ENCODE results near the gene FOSL1.
"Not testable (repeated sequence)": the region's sequence is repeated elsewhere in the genome, so short reads cannot be mapped to it uniquely, and the experiment has no call there.

FOSL1 gene

DNA sequence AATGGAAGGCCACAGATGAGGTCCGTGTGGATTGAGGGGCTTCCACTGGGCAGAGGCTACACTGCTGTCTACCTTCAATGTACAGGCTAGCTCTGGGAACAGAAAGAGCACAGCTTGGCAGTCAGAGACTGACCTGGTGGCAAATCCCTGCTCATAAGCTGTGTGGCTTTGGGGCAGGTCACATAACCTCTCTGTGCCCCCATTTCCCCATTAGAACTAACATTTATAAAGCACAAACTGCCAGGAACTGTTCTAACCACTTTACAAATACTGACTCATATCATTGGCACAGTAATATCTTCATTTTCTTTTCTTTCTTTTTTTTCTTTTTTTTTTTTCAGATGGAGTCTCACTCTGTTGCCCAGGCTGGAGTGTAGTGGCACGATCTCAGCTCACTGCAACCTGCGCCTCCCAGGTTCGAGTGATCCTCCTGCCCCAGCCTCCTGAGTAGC lies 3.1 kb downstream of the FOSL1 start:
- no peak for DNase-seq (ENCODE audit: low spot score in 2 of 2)
- Mint-ChIP-seq H3K4me3 (no peak overlapping the region), H3K27ac (no peak overlapping the region), H3K36me3 (no peaks in the 10 kb centered on the region), H3K4me1 (peaks cover 21% of the 10 kb centered on the region), H3K27me3 (peaks cover 2% of the 10 kb centered on the region), H3K9me3 (no peaks in the 10 kb centered on the region)
- ATAC-seq (ENCODE audit: low read depth): no peak

GRCh38 chr11:65896034-65896999 lies 3.9 kb downstream of the FOSL1 start:
- Mint-ChIP-seq H3K27ac (peak overlapping the region; percentile 35), H3K36me3 (no peaks in the 10 kb centered on the region), H3K4me3 (no peak overlapping the region), H3K4me1 (peaks cover 23% of the 10 kb centered on the region), H3K9me3 (no peaks in the 10 kb centered on the region), H3K27me3 (peaks cover 1% of the 10 kb centered on the region)
- ATAC-seq (ENCODE audit: low read depth) (no peak), DNase-seq (ENCODE audit: low spot score in 2 of 2) (no peak)

DNA sequence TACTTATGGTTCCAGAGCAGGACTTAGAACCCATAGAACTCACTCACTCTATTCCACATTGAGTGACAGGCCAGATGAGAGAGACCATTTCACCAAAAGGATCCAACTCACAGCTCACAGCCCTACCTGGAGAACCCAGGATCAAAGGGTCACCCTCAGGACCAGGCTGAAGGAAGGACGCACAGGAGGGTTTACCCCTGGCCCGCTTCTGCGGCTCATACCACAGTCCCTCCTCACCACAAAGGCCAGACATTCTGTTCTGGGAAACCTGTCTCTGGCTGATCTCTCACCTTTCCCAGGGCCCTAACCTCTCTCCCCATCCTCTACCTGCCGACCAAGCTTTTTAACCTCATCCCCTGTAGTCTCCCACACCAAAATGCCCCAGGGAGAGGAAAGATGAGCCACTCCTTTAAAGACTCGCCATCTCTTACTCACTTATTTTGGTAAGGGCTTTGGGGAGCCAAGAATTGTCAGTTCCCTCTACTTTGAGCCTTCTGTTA lies 4.7 kb downstream of the FOSL1 start:
- H3K36me3 Mint-ChIP-seq: no peaks in the 10 kb centered on the region
- H3K9me3 Mint-ChIP-seq: no peaks in the 10 kb centered on the region
- H3K27me3 Mint-ChIP-seq: peaks cover 1% of the 10 kb centered on the region
- peak overlapping the region; percentile 55 for H3K4me3 Mint-ChIP-seq
- DNase-seq (ENCODE audit: low spot score in 2 of 2) (no peak), ATAC-seq (ENCODE audit: low read depth) (no peak)
- peaks cover 22% of the 10 kb centered on the region for H3K4me1 Mint-ChIP-seq
- H3K27ac Mint-ChIP-seq: peak overlapping the region; percentile 35

GRCh38 chr11:65894034-65894591 lies 6.1 kb downstream of the FOSL1 start:
- peak overlapping the region; percentile 87 for H3K27ac Mint-ChIP-seq
- ATAC-seq (ENCODE audit: low read depth): no peak
- no peaks in the 10 kb centered on the region for H3K36me3 Mint-ChIP-seq
- H3K4me3 Mint-ChIP-seq: peak overlapping the region; percentile 78
- H3K4me1 Mint-ChIP-seq: peaks cover 31% of the 10 kb centered on the region
- H3K27me3 Mint-ChIP-seq: peaks cover 1% of the 10 kb centered on the region
- DNase-seq (ENCODE audit: low spot score in 2 of 2): no peak
- H3K9me3 Mint-ChIP-seq: no peaks in the 10 kb centered on the region

GRCh38 chr11:65892661-65893317 lies 7.4 kb downstream of the FOSL1 start:
- Mint-ChIP-seq H3K4me3 (peak overlapping the region; percentile 88), H3K36me3 (no peaks in the 10 kb centered on the region), H3K9me3 (no peaks in the 10 kb centered on the region), H3K27me3 (no peaks in the 10 kb centered on the region), H3K27ac (peak overlapping the region; percentile 43), H3K4me1 (peaks cover 36% of the 10 kb centered on the region)
- ATAC-seq (ENCODE audit: low read depth): no peak
- DNase-seq (ENCODE audit: low spot score in 2 of 2): no peak

GRCh38 chr11:65892137-65892540 lies 8.0 kb downstream of the FOSL1 start:
- peak overlapping the region; percentile 88 for H3K4me3 Mint-ChIP-seq
- not testable (repeated sequence) for H3K36me3 Mint-ChIP-seq; H3K27me3 Mint-ChIP-seq; DNase-seq (ENCODE audit: low spot score in 2 of 2); ATAC-seq (ENCODE audit: low read depth); H3K9me3 Mint-ChIP-seq
- H3K4me1 Mint-ChIP-seq: peaks cover 41% of the 10 kb centered on the region
- H3K27ac Mint-ChIP-seq: peak overlapping the region; percentile 43

- peaks cover 2% of the 10 kb centered on the region for H3K36me3 Mint-ChIP-seq
- H3K4me3 Mint-ChIP-seq: peak overlapping the region; percentile 88
- ATAC-seq (ENCODE audit: low read depth) (no peak), DNase-seq (ENCODE audit: low spot score in 2 of 2) (no peak)
- H3K27ac Mint-ChIP-seq: peak overlapping the region; percentile 43
- peaks cover 45% of the 10 kb centered on the region for H3K4me1 Mint-ChIP-seq
- H3K9me3 Mint-ChIP-seq: no peaks in the 10 kb centered on the region
- no peaks in the 10 kb centered on the region for H3K27me3 Mint-ChIP-seq
Observed at GRCh38 chr11:65891219-65892136, 8.7 kb downstream of the FOSL1 start.

DNA sequence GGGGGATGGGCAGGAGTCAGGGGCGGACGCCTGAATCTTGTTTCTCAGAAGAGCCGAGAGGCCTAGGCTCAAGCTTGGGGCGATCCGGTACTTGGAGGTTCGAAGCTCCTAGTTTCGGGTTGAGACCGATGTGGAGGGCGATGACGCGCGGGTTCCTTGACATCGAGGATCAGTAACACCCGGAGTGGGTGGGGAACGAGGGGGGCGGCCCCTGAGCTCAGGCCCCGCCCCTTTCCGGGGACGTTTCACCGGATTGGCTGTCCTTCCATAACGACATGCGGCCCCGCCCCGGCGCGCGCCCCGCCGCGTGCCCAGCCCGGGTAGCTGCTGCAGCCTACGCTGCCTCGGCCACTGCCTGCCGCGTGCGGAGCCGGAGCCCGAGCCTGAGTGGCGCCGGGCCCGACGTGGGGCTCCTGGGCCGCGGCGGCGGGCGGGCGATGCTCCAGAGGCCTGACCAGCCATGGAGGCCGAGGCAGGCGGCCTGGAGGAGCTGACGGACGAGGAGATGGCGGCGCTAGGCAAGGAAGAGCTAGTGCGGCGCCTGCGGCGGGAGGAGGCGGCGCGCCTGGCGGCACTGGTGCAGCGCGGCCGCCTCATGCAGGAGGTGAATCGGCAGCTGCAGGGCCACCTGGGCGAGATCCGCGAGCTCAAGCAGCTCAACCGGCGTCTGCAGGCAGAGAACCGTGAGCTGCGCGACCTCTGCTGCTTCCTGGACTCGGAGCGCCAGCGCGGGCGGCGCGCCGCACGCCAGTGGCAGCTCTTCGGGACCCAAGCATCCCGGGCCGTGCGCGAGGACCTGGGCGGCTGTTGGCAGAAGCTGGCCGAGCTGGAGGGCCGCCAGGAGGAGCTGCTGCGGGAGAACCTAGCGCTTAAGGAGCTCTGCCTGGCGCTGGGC lies 9.6 kb downstream of the FOSL1 start, which contains the start of gene CCDC85B:
Gene CCDC85B (plus strand): TSS at position 350 of the 895 bp plus-strand sequence. CDS start 111 bp downstream, at position 461.
- peak within 1 kb of the TSS; percentile 88 for H3K4me3 Mint-ChIP-seq
- no peaks in the 10 kb centered on the region for H3K9me3 Mint-ChIP-seq
- no peaks in the 10 kb centered on the region for H3K27me3 Mint-ChIP-seq
- ATAC-seq (ENCODE audit: low read depth): peak; percentile 73
- peaks cover 3% of the 10 kb centered on the region for H3K36me3 Mint-ChIP-seq
- H3K27ac Mint-ChIP-seq: peak within 1 kb of the TSS; percentile 87
- DNase-seq (ENCODE audit: low spot score in 2 of 2): peak; percentile 98
- peaks cover 48% of the 10 kb centered on the region for H3K4me1 Mint-ChIP-seq

DNA sequence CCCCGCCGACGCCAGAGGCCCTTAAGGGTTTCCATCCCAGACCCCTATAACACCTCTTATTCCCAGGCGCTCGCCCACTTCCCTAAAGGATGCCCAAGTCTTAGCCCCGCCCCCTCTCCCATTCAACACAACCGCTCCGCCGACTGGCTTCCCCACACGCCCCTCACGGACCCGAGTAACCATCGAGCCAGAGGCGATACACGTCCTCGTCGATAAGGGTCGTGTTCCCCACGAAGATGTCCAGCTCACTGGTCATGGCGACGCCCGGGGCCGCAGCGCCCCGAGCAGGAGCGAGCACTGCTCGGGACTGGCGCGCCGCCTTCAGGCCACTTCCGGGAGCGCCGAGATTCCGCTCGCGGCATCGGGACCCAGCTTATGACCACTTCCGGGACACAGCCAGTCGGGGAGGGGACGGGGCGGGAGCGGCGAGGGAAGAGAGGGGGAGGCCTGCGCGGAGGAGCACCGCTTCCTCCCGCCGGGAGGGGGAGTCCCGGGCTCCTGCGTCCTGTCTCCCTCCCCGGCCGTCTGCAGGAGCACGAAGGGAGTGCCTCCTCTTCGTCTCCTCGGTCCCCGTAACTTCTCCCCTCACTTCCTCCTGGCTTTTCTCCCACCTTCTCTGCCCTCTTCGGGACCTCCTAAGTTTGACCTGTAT lies 11.9 kb downstream of the FOSL1 start, which contains the start of gene FIBP:
Gene FIBP (minus strand): TSS at position 309 of the 652 bp plus-strand sequence. CDS start 53 bp downstream, at position 256.
- peak; percentile 52 for ATAC-seq (ENCODE audit: low read depth)
- H3K36me3 Mint-ChIP-seq: peaks cover 11% of the 10 kb centered on the region

DNA sequence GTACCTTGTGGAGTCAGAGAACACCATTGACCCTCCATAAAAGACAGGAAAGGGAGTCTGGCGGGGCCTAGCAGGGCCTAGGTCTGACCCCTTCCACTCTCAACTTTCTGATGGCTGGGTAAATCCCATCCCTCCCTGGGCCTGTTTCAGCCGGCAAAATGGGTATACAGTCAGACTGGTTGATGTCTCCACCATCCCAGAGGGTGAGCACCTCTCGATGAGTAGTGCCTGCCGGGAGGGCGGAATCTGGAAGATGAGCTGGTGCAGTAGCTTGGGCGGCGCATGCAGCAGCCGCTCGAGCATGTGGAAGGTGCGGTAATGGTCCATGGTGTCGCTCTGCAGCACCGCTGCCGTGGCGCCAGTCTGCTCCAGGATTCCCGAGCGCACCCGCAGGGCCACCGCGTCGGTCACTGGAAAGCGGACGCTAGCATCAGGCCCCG lies 12.4 kb downstream of the FOSL1 start:
- peaks cover 47% of the 10 kb centered on the region for H3K4me1 Mint-ChIP-seq
- peaks cover 11% of the 10 kb centered on the region for H3K36me3 Mint-ChIP-seq

More for the DNA sequence above, 11.9 kb downstream of the FOSL1 start, which contains the start of gene FIBP:
- DNase-seq (ENCODE audit: low spot score in 2 of 2): peak; percentile 87 to 92
- H3K27me3 Mint-ChIP-seq: no peaks in the 10 kb centered on the region
- H3K9me3 Mint-ChIP-seq: no peaks in the 10 kb centered on the region
- H3K4me1 Mint-ChIP-seq: peaks cover 51% of the 10 kb centered on the region
- H3K27ac Mint-ChIP-seq: peak within 1 kb of the TSS; percentile 87
- peak within 1 kb of the TSS; percentile 88 for H3K4me3 Mint-ChIP-seq

GRCh38 chr11:65886826-65887722 lies 13.1 kb downstream of the FOSL1 start:
- Mint-ChIP-seq H3K4me1 (peaks cover 40% of the 10 kb centered on the region), H3K4me3 (peak overlapping the region; percentile 88), H3K27ac (no peak overlapping the region), H3K36me3 (peaks cover 11% of the 10 kb centered on the region), H3K27me3 (no peaks in the 10 kb centered on the region), H3K9me3 (no peaks in the 10 kb centered on the region)
- DNase-seq (ENCODE audit: low spot score in 2 of 2) (no peak), ATAC-seq (ENCODE audit: low read depth) (no peak)

More for the DNA sequence above, 12.4 kb downstream of the FOSL1 start:
- Mint-ChIP-seq H3K27ac (peak overlapping the region; percentile 87), H3K27me3 (no peaks in the 10 kb centered on the region), H3K4me3 (peak overlapping the region; percentile 88), H3K9me3 (no peaks in the 10 kb centered on the region)
- DNase-seq (ENCODE audit: low spot score in 2 of 2) (no peak), ATAC-seq (ENCODE audit: low read depth) (no peak)
